Fibroblast of lung (primary cell): ENCODE data around the gene TANGO2. TPM values are rescaled to one million over a fixed set of nuclear protein-coding genes. Genes with fewer than 3 reads are reported as not detected.

Experiments
- polyA plus RNA-seq, 2 donors: library from polyadenylated mRNA; depleted of rRNA in 1 of 2; stranded (reverse) in 1 of 2; unstranded in 1 of 2; fragments of >200 nt; gene quantifications; 2 replicates each; pipeline ENCODE4 v1.2.1, GENCODE V29; 2011 to 2012; ENCODE audit warnings: missing spikeins in 1 of 2
- total RNA-seq: library from RNA; depleted of rRNA; stranded (reverse); fragments of >200 nt; gene quantifications from 2 replicates; pipeline ENCODE4 v1.2.1, GENCODE V29; 2014

The TANGO2 gene
- total and polyA plus RNA-seq, 2 donors (not counting 1 experiment from before 2014, with no cell fraction given) = 28.3 to 52.8 TPM

Other genes starting within 250 kb of the TANGO2 start
- gene GNB1L, start 166.2 kb upstream of the TANGO2 start, total RNA-seq = 6.4 and 7.8 TPM in 2 replicates
- 1.4 and 2.1 TPM in 2 replicates for gene GNB1L, start 166.2 kb upstream of the TANGO2 start, polyA plus RNA-seq
- gene RTL10, start 166.2 kb upstream of the TANGO2 start, total RNA-seq = 7.3 and 7.7 TPM in 2 replicates
- 5.6 and 6.5 TPM in 2 replicates for gene RTL10, start 166.2 kb upstream of the TANGO2 start, polyA plus RNA-seq
- gene COMT, start 79.3 kb upstream of the TANGO2 start, total RNA-seq = 192 and 305 TPM in 2 replicates
- 150 and 208 TPM in 2 replicates for gene COMT, start 79.3 kb upstream of the TANGO2 start, polyA plus RNA-seq
- gene TXNRD2, start 79.3 kb upstream of the TANGO2 start, total RNA-seq = 18.2 and 30.7 TPM in 2 replicates
- gene TXNRD2, start 79.3 kb upstream of the TANGO2 start, polyA plus RNA-seq = 13.2 and 19.7 TPM in 2 replicates
- gene ARVCF, start 4.3 kb upstream of the TANGO2 start, total RNA-seq = 13.9 and 15.7 TPM in 2 replicates
- gene ARVCF, start 4.3 kb upstream of the TANGO2 start, polyA plus RNA-seq = 2.0 and 2.6 TPM in 2 replicates
- 21.3 and 26.2 TPM in 2 replicates for gene DGCR8, start 59.1 kb downstream of the TANGO2 start, total RNA-seq
- 18.8 and 21.6 TPM in 2 replicates for gene DGCR8, start 59.1 kb downstream of the TANGO2 start, polyA plus RNA-seq
- gene RANBP1, start 95.0 kb downstream of the TANGO2 start, total RNA-seq = 87.8 and 88.5 TPM in 2 replicates
- 178 and 362 TPM in 2 replicates for gene RANBP1, start 95.0 kb downstream of the TANGO2 start, polyA plus RNA-seq
- 38.8 and 52.2 TPM in 2 replicates for gene TRMT2A, start 96.1 kb downstream of the TANGO2 start, total RNA-seq
- gene TRMT2A, start 96.1 kb downstream of the TANGO2 start, polyA plus RNA-seq = 12.9 and 13.5 TPM in 2 replicates
- 2.8 and 6.6 TPM in 2 replicates for gene ZDHHC8, start 110.7 kb downstream of the TANGO2 start, total RNA-seq
- 26.2 and 31.3 TPM in 2 replicates for gene ZDHHC8, start 110.7 kb downstream of the TANGO2 start, polyA plus RNA-seq
- gene CCDC188, start 129.9 kb downstream of the TANGO2 start, total RNA-seq = 0.33 TPM in 1 of 2 replicates, not detected in the other
- 0.37 and 0.59 TPM in 2 replicates for gene CCDC188, start 129.9 kb downstream of the TANGO2 start, polyA plus RNA-seq
- 0.26 and 0.99 TPM in 2 replicates for gene RTN4R, start 247.2 kb downstream of the TANGO2 start, total RNA-seq
- 0.33 and 2.0 TPM in 2 replicates for gene RTN4R, start 247.2 kb downstream of the TANGO2 start, polyA plus RNA-seq